H1 (cell line): ENCODE data around the gene CDPF1.

Experiments
- CREB1 ChIP-seq: IDR thresholded peaks from 2 replicates; pipeline ENCODE4 v1.6.1; 2012; ENCODE audit warnings: inconsistent platforms
- CTCF ChIP-seq, 3 experiments: IDR thresholded peaks; 1 replicate in 2 of 3; 2 replicates in 1 of 3; pipeline versions ENCODE4 v1.5.1 to v1.6.1; 2011; ENCODE audit warnings: low read length in 3 of 3, mild to moderate bottlenecking in 3 of 3, inconsistent platforms in 2 of 3, low read depth in 1 of 3, moderate library complexity in 1 of 3; ENCODE audit not compliant: insufficient read depth in 1 of 3; ENCODE audit errors: control extremely low read depth in 1 of 3
- MAX ChIP-seq: IDR thresholded peaks from 2 replicates; pipeline ENCODE4 v1.6.1; 2012; ENCODE audit warnings: inconsistent platforms
- SIN3A ChIP-seq, 2 experiments: IDR thresholded peaks in 1 of 2; conservative IDR thresholded peaks in 1 of 2; 2 replicates each; pipeline ENCODE4 v1.6.1; 2011 to 2012; ENCODE audit warnings: low read length in 2 of 2, improper control_type of control experiment in 1 of 2, low read depth in 1 of 2, mild to moderate bottlenecking in 1 of 2

GRCh38 chr22:46292732-46293131, 42.6 kb upstream of the CDPF1 start:
- TF ChIP-seq CTCF (IDR thresholded peaks at IDR 0.05; ENCODE audit: control extremely low read depth in 1 of 3, insufficient read depth in 1 of 3, low read depth in 1 of 3, low read length in 3 of 3) (no peak), MAX (no peak), SIN3A (conservative IDR thresholded peaks at IDR 0.05 in 1 of 2, IDR thresholded peaks at IDR 0.05 in 1 of 2; ENCODE audit: low read depth in 1 of 2, low read length in 2 of 2) (no peak), CREB1 (no peak)
